ENCODE data around the gene SLC25A22. TPM values are rescaled to one million over a fixed set of nuclear protein-coding genes. Genes with fewer than 3 reads are reported as not detected.

The SLC25A22 gene
- total and polyA plus RNA-seq, 8 donors, result 5.5 to 11.9 (median 9.8) TPM; not detected in 1

DNA sequence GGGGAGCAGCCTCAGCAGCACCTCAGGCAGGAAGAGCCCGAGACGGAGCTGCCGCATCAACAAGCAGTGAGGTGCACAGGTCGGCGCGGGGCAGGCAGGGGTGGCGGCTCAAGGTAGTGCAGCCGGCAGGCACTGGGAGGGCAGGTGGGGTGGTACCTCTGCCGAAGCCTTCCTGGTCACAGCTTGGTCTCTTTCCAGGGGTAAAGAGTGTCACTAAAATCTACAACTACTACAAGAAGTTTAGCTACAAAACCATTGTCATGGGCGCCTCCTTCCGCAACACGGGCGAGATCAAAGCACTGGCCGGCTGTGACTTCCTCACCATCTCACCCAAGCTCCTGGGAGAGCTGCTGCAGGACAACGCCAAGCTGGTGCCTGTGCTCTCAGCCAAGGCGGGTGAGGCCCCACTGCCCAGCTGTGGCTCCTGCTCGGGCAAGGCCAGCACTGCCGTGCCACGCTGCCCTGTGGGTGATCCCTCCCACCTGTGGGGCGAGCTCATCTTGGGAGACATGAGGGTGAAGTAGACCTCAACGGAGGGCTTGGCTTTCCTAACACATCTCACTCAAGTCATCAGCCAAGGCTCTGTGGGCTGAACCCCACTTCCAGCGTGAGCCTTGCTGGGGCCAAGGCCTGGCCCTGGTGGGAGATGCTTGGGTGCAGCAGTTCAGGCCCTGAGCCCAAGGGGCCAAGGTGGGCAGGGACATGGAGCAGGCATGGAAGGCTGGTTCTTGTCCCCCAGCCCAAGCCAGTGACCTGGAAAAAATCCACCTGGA, 34.3 kb downstream of the SLC25A22 start:
- Histone ChIP-seq H3K27me3 (no peaks in the 10 kb centered on the region), H3K36me3 (peaks cover 58 to 99% (median 89%) of the 10 kb centered on the region in 4 donors), H3K27ac (peak overlapping the region in 4 of 5 donors; percentile 12 to 78 (median 22)), H3K4me1 (peaks cover 5 to 28% (median 17%) of the 10 kb centered on the region in 4 donors), H3K4me3 (no peak overlapping the region), H3K9me3 (no peaks in the 10 kb centered on the region)
- 75 to 85% (median 84%) methylated on average over 16 to 22 of the region's 22 CpGs for WGBS, 5 donors
- DNase-seq, result no peak
- intact Hi-C loops (cut with DNase I; ENCODE audit: low total_unique reads), result no loop called here
- no peak for TF ChIP-seq POLR2AphosphoS5 (IDR thresholded peaks at IDR 0.05)
- TF ChIP-seq, protein P1, sequence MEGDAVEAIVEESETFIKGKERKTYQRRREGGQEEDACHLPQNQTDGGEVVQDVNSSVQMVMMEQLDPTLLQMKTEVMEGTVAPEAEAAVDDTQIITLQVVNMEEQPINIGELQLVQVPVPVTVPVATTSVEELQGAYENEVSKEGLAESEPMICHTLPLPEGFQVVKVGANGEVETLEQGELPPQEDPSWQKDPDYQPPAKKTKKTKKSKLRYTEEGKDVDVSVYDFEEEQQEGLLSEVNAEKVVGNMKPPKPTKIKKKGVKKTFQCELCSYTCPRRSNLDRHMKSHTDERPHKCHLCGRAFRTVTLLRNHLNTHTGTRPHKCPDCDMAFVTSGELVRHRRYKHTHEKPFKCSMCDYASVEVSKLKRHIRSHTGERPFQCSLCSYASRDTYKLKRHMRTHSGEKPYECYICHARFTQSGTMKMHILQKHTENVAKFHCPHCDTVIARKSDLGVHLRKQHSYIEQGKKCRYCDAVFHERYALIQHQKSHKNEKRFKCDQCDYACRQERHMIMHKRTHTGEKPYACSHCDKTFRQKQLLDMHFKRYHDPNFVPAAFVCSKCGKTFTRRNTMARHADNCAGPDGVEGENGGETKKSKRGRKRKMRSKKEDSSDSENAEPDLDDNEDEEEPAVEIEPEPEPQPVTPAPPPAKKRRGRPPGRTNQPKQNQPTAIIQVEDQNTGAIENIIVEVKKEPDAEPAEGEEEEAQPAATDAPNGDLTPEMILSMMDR (IDR thresholded peaks at IDR 0.05), result no peak
- no peak for TF ChIP-seq EP300 (IDR thresholded peaks at IDR 0.05)
- no peak for TF ChIP-seq POLR2A (IDR thresholded peaks at IDR 0.05)

DNA sequence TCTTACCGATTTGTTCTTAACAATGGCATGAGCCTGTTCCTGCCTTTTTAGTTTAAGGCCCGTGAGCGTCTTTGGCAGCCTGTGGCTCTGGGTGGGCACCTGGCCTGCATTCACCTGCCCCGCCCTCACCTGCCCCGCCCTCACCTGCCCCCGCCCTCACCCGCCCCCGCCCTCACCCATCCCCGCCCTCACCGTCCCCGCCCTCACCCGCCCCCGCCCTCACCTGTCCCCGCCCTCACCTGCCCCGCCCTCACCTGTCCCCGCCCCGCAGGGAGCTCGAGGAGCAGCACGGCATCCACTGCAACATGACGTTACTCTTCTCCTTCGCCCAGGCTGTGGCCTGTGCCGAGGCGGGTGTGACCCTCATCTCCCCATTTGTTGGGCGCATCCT, 35.0 kb downstream of the SLC25A22 start:
- 30 to 73% (median 44%) methylated on average over 8 to 24 of the region's 24 CpGs for WGBS, 5 donors
- peak overlapping the region; percentile 12 to 78 (median 60) for H3K27ac ChIP-seq
- DNase-seq, result peak; percentile 63 to 64
- TF ChIP-seq EP300 (IDR thresholded peaks at IDR 0.05) (no peak), POLR2A (IDR thresholded peaks at IDR 0.05) (no peak), POLR2AphosphoS5 (IDR thresholded peaks at IDR 0.05) (no peak)
- TF ChIP-seq, protein P1 (IDR thresholded peaks at IDR 0.05), result no peak
- peaks cover 59 to 99% (median 94%) of the 10 kb centered on the region in 4 donors for H3K36me3 ChIP-seq
- no peaks in the 10 kb centered on the region for H3K27me3 ChIP-seq
- H3K4me1 ChIP-seq, result peaks cover 5 to 28% (median 17%) of the 10 kb centered on the region in 4 donors
- intact Hi-C loops (cut with DNase I; ENCODE audit: low total_unique reads), result no loop called here
- no peak overlapping the region for H3K4me3 ChIP-seq
- H3K9me3 ChIP-seq, result no peaks in the 10 kb centered on the region

DNA sequence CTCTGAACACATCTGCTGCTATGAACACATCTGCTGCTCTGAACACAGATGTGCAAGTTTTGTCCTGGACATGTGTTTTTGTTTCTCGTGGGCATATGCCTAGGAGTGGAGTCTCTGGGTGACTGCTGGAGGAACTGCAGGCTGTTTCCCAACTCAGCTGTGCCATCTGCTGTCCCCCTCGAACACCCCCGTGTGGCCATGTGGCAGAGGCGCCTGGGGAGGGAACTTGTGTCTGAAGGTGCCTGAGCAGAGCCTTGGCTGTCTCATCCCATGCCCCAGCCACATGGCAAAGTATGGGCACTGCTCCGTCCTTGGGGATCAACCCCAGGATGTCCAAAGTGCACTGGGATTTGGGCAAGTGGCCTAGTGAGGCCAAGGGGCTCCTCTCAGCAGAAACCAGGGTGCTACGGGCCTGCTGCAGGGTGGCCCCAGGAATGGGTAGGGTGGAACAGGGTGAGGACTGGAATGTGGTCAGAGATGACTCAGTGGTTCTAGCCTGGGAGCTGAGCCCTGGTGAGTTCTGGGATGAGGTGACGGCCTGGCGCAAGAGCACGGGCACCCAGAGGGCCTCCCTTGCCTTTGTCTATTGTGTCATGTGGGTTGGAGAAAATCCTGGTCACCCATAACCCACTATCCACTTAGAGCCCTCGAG, 35.5 kb downstream of the SLC25A22 start:
- peak in 1 of 3 donors; percentile 47 for TF ChIP-seq POLR2AphosphoS5 (IDR thresholded peaks at IDR 0.05)
- TF ChIP-seq, protein P1 (IDR thresholded peaks at IDR 0.05), result peak in 1 of 7 experiments; percentile 13
- no peak for TF ChIP-seq POLR2A (IDR thresholded peaks at IDR 0.05)
- TF ChIP-seq EP300 (IDR thresholded peaks at IDR 0.05), result no peak
- Histone ChIP-seq H3K4me3 (no peak overlapping the region), H3K27ac (peak overlapping the region; percentile 4 to 78 (median 60)), H3K4me1 (peaks cover 5 to 28% (median 17%) of the 10 kb centered on the region in 4 donors), H3K9me3 (no peaks in the 10 kb centered on the region), H3K27me3 (no peaks in the 10 kb centered on the region), H3K36me3 (peaks cover 59 to 99% (median 97%) of the 10 kb centered on the region in 4 donors)
- intact Hi-C loops (cut with DNase I; ENCODE audit: low total_unique reads), result no loop called here
- WGBS, 5 donors, result 29 to 46% (median 34%) methylated on average over 6 to 10 of the region's 10 CpGs
- peak; percentile 47 to 68 for DNase-seq

DNA sequence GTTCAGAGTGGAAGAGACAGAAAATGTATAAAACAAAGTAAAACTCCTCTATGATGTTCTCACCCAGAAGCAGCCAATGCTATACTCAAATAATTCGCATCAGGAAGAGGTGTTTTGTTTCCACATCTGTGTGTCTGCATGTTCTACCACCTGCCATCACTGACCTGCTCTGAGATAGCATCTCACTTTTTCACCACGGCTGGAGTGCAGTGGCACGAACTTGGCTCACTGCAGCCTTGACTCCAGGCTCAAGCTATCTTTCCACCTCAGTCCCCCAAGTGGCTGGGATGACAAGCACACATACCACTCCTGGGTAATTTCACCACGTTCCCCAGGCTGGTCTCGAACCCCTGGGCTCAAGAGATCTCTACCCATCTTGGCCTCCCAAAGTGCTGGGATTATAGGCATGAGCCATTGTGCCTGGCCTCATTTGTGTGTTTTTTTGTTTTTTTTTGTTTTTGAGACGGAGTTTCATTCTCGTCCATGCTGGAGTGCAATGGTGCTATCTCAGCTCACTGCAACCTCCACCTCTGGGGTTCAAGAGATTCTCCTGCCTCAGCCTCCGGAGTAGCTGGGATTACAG, 36.5 kb downstream of the SLC25A22 start:
- DNase-seq, result no peak
- WGBS, 5 donors, result 90 to 91% (median 91%) methylated on average over 8 of the region's 8 CpGs
- Histone ChIP-seq H3K36me3 (peaks cover 63 to 99% (median 97%) of the 10 kb centered on the region in 4 donors), H3K27ac (peak overlapping the region in 1 of 5 donors; percentile 78), H3K4me3 (no peak overlapping the region), H3K9me3 (no peaks in the 10 kb centered on the region), H3K4me1 (peaks cover 5 to 28% (median 17%) of the 10 kb centered on the region in 4 donors), H3K27me3 (no peaks in the 10 kb centered on the region)
- intact Hi-C loops (cut with DNase I; ENCODE audit: low total_unique reads), result no loop called here
- TF ChIP-seq, protein P1 (IDR thresholded peaks at IDR 0.05), result no peak
- no peak for TF ChIP-seq POLR2AphosphoS5 (IDR thresholded peaks at IDR 0.05)
- TF ChIP-seq POLR2A (IDR thresholded peaks at IDR 0.05), result no peak
- no peak for TF ChIP-seq EP300 (IDR thresholded peaks at IDR 0.05)
